ENCODE results near the gene PDPR. TPM values are rescaled to one million over a fixed set of nuclear protein-coding genes. Genes with fewer than 3 reads are reported as not detected.
"Not testable (repeated sequence)": the region's sequence is repeated elsewhere in the genome, so short reads cannot be mapped to it uniquely, and the experiment has no call there.

The PDPR gene
- total RNA-seq, 1 donor from 2014 or later: 20.1 TPM

DNA sequence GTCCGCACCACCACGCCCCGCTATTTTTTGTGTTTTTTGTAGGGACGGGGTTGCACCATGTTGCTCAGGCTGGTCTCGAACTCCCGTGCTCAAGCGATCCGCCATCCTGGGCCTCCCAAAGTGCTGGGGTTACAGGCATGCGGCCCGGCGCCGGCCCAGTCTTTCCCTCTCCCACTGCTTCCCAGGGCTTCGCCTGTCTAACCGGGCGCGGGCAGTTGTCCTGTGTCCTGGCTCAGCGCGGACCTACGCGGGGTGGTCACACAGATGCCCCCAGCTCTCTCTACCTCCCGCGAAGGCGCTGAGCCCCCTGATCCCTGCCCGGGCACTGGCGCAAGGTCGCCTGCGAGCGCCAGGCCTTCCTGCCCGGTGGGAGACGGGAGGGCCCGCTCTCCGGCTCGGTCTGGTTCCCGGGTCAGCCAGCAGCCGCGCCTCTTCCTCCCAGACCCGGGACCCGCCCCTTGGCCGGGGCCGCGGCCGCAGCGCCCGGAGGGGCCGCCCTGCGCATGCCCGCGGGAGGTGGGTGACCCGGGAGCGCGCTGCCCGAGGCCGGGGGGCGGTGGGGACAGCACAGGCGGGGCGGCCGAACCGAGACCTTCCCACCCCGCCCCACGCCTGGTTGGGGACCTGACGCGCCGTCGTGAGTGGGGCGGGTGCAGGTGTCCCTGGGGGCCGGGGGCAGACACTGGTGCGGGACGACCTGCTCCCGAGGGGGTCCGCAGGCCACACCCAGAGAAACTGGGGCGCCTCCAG, 73.9 kb downstream of the PDPR start:
- peak overlapping the region; percentile 41 for H3K27ac ChIP-seq
- H3K9me3 ChIP-seq; H3K4me1 ChIP-seq; DNase-seq; intact Hi-C loops (cut with DNase I); H3K27me3 ChIP-seq (ENCODE audit: low read depth); H3K36me3 ChIP-seq: not testable (repeated sequence)
- peak overlapping the region; percentile 41 for H3K4me3 ChIP-seq
- peak; percentile 91 to 98 for ATAC-seq

DNA sequence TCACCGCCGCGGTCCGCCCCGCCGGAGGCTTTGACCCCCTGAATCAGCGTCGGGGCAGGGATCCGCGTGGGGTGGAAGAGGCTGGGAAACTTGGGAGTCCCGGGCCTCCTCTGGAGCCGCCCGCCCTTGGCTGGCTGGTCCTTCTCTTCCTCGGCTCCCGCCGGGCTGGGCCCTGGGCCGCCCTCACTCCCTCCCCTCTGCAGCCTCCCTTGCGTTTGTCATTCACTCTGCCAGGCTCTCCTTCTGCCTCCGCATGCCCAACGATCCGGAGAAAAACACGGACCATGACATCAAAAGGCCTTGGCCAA, 74.4 kb downstream of the PDPR start:
- Histone ChIP-seq H3K4me3 (peak overlapping the region; percentile 41), H3K27ac (peak overlapping the region; percentile 41)
- H3K27me3 ChIP-seq (ENCODE audit: low read depth); H3K36me3 ChIP-seq; H3K9me3 ChIP-seq; intact Hi-C loops (cut with DNase I); DNase-seq; H3K4me1 ChIP-seq: not testable (repeated sequence)
- ATAC-seq: peak; percentile 71 to 86

DNA sequence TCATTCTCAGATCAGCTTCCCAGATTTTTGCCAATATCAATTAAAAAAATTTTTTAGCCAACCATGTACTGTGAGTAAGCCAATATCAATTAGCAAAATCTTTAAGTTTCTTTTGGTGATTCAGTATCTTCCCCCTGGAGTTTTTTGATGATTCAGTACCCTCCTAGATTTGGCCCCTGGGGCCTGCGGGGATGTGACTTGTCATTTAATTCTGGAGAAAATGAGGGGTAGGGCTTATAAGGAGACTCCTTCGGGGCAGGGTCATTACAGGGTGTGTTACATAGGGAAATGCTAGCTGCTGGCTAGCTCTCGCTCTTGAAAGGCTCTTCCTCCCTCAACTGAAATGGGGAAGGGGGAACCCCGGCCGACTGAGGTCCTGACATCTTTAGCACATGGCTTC, 76.4 kb downstream of the PDPR start:
- ATAC-seq; H3K27ac ChIP-seq; DNase-seq; H3K4me3 ChIP-seq; H3K36me3 ChIP-seq; H3K4me1 ChIP-seq; H3K27me3 ChIP-seq (ENCODE audit: low read depth); H3K9me3 ChIP-seq; intact Hi-C loops (cut with DNase I): not testable (repeated sequence)

DNA sequence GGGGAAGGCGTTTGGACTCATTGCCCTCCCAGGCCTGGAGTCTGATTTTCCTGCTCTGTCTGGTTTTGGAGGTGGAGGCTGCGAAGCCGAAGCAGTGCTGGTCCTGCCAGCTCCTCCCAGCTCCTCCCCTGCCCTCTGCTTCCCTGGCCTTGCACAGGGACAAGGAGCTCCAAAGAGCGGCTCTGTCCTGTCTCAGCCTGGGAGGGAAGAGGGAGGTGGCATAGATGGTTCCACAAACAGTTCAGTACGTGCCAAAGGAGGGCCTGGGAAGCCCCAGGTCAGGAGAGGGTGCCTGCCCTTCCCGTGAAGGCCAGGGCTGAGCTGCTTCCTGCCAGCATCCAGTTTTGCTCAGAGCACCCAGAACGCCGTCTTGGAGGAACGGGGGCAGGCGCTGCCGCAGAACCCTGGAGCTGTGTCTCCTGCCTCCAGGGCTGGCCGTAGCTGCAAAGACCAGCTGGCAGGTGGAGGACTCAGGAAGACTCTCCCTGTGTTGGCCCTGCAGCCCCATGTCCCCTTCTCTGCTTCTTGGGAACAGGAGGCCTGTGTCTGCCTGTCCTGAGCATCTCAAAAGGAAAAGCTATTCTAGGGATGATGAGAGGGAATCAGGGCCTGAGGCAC, 82.7 kb downstream of the PDPR start:
- H3K27ac ChIP-seq; H3K4me1 ChIP-seq; H3K36me3 ChIP-seq; H3K9me3 ChIP-seq; intact Hi-C loops (cut with DNase I); H3K27me3 ChIP-seq (ENCODE audit: low read depth); DNase-seq; H3K4me3 ChIP-seq: not testable (repeated sequence)
- ATAC-seq: peak; percentile 55 to 65

DNA sequence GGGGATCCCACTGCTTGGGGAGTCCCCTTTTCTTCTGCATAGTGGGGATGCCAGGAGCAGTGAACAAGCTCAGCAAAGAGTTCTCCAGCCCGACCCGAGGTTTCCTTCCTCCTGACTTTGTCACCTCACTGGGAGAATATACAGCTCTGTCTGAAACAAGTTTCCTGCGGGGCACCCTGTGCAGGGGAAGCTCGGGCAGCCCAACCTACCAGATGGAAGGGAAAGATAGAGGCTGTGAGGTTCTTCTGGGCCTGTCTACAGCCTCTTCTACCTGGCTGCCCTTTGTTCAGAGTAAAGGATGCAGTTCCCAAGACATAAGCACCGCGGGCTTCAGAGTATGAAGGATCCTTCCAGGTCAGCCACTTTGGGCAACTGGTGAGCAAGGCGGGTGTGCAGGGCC, 83.5 kb downstream of the PDPR start:
- ATAC-seq: peak in 1 of 2 donors; percentile 12
- H3K27ac ChIP-seq; H3K9me3 ChIP-seq; H3K36me3 ChIP-seq; DNase-seq; H3K27me3 ChIP-seq (ENCODE audit: low read depth); intact Hi-C loops (cut with DNase I); H3K4me1 ChIP-seq; H3K4me3 ChIP-seq: not testable (repeated sequence)

DNA sequence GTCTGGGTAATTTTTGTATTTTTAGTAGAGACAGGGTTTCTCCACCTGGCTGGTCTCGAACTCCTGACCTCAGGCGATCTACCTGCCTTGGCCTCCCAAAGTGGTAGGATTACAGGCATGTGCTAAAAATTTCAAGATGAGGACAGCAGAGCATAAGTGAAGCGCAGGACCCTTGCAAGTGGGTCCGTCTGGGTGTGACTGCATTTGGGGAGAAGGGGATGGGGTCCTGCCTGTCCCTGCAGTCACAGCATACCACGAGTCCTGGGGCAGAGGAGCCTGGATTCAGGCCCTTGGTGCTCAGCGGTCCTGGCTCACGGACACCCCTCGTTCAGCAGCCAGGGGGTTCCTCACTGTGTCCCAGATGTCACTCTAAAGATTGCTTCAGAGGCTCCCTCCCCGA, 84.1 kb downstream of the PDPR start:
- intact Hi-C loops (cut with DNase I); H3K9me3 ChIP-seq; H3K36me3 ChIP-seq; DNase-seq; H3K4me3 ChIP-seq; H3K4me1 ChIP-seq; H3K27ac ChIP-seq; H3K27me3 ChIP-seq (ENCODE audit: low read depth): not testable (repeated sequence)
- peak in 1 of 2 donors; percentile 50 for ATAC-seq

DNA sequence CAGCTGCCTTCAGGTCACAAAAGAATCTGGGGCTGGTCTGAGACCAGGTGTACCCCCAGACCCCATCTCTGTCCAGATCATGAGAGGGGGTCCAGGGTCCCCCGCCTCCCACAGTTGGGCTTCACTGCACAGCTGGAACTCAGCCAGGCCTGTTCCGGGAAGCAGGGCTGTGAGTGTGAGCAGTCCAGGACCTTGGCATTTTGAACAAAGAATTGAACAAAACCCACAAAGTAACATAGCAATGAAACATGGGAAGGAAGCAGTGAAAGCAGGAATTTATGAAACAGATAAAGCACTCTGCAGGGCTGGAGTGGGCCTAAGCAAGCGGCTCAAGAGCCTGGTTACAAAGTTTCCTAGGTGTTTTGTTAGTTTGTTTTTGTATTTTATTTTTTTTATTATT, 84.5 kb downstream of the PDPR start:
- intact Hi-C loops (cut with DNase I); H3K9me3 ChIP-seq; H3K36me3 ChIP-seq; H3K4me1 ChIP-seq; H3K4me3 ChIP-seq; H3K27me3 ChIP-seq (ENCODE audit: low read depth); H3K27ac ChIP-seq; DNase-seq: not testable (repeated sequence)
- ATAC-seq: peak in 1 of 2 donors; percentile 33

DNA sequence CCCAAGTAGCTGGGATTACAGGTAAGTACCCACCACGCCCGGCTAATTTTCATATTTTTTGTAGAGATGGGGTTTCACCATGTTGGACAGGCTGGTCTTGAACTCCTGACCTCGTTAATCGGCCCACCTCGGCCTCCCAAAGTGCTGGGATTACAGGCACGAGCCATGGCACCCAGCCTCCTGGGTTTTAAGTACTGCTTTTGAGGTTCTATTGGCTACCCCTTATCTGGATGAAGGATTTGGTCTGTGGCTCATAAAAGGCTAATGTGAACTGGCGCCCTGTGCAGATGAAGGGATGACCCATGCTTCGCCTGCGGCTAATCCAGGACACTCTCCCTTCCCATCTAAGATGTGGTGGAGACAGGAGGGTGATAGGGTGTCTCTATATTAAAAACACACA, 85.0 kb downstream of the PDPR start:
- H3K4me3 ChIP-seq; DNase-seq; H3K36me3 ChIP-seq; H3K9me3 ChIP-seq; ATAC-seq; H3K4me1 ChIP-seq; H3K27ac ChIP-seq; H3K27me3 ChIP-seq (ENCODE audit: low read depth); intact Hi-C loops (cut with DNase I): not testable (repeated sequence)

DNA sequence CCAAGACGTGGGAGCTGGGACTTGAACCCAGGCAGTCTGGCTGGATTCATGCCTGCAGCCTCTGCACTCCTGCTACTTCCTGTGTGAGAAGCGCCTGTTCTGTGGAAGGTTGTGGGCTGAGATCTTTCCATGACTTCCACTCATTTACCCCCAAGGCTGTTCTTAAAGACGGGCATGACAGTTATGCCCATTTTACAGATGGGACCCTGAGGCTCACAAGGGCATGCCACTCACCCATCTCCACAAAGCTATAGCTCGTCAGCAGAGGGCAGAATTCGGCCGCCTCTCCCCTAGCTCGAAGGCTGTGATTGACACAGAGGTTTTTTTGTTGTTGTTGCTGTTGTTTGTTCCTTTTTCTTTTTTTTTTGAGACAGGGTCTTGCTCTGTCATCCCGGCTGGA, 85.9 kb downstream of the PDPR start:
- H3K9me3 ChIP-seq; H3K36me3 ChIP-seq; H3K4me3 ChIP-seq; DNase-seq; H3K27me3 ChIP-seq (ENCODE audit: low read depth); intact Hi-C loops (cut with DNase I); H3K4me1 ChIP-seq; ATAC-seq; H3K27ac ChIP-seq: not testable (repeated sequence)

DNA sequence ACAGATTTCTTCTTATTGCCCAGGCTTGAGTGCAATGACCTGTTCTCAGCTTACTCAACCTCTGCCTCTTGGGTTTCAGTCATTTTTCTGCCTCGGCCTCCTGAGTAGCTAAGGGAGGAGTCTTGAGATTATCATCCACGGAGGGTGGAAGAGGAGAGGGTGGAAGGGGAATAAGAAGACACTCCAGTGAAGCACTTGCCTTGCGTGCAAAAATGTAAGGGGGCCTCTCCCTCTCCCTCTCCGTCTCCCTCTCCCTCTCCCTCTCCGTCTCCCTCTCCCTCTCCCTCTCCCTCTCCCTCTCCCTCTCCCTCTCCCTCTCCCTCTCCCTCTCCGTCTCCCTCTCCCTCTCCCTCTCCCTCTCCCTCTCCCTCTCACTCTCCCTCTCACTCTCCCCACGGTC, 89.4 kb downstream of the PDPR start:
- DNase-seq; H3K27ac ChIP-seq; H3K27me3 ChIP-seq (ENCODE audit: low read depth); H3K36me3 ChIP-seq; intact Hi-C loops (cut with DNase I); H3K4me1 ChIP-seq; H3K9me3 ChIP-seq; ATAC-seq; H3K4me3 ChIP-seq: not testable (repeated sequence)

DNA sequence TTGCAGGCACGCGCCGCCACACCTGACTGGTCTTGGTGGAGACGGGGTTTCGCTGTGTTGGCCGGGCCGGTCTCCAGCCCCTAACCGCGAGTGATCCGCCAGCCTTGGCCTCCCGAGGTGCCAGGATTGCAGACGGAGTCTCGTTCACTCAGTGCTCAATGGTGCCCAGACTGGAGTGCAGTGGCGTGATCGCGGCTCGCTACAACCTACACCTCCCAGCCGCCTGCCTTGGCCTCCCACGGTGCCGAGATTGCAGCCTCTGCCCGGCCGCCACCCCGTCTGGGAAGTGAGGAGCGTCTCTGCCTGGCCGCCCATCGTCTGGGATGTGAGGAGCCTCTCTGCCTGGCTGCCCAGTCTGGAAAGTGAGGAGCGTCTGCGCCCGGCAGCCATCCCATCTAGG, 89.9 kb downstream of the PDPR start:
- ATAC-seq; H3K9me3 ChIP-seq; H3K4me1 ChIP-seq; H3K36me3 ChIP-seq; H3K4me3 ChIP-seq; DNase-seq; H3K27ac ChIP-seq; intact Hi-C loops (cut with DNase I); H3K27me3 ChIP-seq (ENCODE audit: low read depth): not testable (repeated sequence)

DNA sequence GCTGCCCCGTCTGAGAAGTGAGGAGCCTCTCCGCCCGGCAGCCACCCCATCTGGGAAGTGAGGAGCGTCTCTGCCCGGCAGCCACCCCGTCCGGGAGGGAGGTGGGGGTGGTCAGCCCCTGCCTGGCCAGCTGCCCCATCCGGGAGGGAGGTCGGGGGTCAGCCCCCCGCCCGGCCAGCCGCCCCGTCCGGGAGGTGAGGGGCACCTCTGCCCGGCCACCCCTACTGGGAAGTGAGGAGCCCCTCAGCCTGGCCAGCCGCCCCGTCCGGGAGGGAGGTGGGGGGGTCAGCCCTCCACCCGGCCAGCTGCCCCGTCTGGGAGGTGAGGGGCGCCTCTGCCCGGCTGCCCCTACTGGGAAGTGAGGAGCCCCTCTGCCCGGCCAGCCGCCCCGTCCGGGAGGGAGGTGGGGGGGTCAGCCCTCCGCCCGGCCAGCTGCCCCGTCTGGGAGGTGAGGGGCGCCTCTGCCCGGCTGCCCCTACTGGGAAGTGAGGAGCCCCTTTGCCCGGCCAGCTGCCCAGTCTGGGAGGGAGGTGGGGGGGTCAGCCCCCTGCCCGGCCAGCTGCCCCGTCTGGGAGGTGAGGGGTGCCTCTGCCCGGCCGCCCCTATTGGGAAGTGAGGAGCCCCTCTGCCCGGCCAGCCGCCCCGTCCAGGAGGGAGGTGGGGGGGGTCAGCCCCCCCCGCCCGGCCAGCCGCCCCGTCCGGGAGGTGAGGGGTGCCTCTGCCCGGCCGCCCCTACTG, 90.7 kb downstream of the PDPR start:
- intact Hi-C loops (cut with DNase I); H3K4me1 ChIP-seq; ATAC-seq; H3K36me3 ChIP-seq; H3K4me3 ChIP-seq; DNase-seq; H3K27me3 ChIP-seq (ENCODE audit: low read depth); H3K27ac ChIP-seq; H3K9me3 ChIP-seq: not testable (repeated sequence)

DNA sequence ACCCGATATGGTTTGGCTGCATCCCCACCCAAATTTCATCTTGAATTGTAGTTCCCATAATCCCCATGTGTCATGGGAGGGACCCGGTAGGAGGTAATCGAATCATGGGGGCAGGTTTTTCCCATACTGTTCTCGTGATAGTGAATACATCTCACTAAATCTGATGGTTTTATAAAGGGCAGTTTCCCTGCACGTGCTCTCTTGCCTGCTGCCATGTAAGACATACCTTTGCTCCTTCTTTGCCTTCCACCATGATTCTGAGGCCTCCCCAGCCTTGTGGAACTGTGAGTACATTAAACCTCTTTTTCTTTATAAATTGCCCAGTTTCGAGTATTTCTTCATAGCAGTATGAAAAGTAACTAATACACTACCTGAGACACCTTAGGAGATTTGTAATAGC, 92.2 kb downstream of the PDPR start:
- H3K4me1 ChIP-seq; H3K27me3 ChIP-seq (ENCODE audit: low read depth); intact Hi-C loops (cut with DNase I); DNase-seq; H3K4me3 ChIP-seq; H3K36me3 ChIP-seq; H3K27ac ChIP-seq; H3K9me3 ChIP-seq; ATAC-seq: not testable (repeated sequence)
